ENCODE measurements around the gene ANGPTL1.

GRCh38 chr1:178849918-178850317, 21.0 kb downstream of the ANGPTL1 start:
- TF ChIP-seq CTCF (IDR thresholded peaks at IDR 0.05; ENCODE audit: low read length) (no peak), EZH2 (optimal IDR thresholded peaks at IDR 0.05; ENCODE audit: low read depth, low read length) (no peak), EZH2phosphoT487 (IDR thresholded peaks at IDR 0.05; ENCODE audit: low read length) (no peak)

Measured in MM.1S (cell line).